IMR-90 (cell line): ENCODE results near the gene FAF2. TPM values are rescaled to one million over a fixed set of nuclear protein-coding genes. Genes with fewer than 3 reads are reported as not detected.

ENCODE experiments used
- ATAC-seq: fragments of 200-7000 bp; cut with Tn5 transposase; 2 replicates; pipeline ENCODE4 v1.9.1; 2020; ENCODE audit warnings: low read depth, mild to moderate bottlenecking, moderate library complexity
- BruUV-seq: library from RNA; stranded (reverse); fragments of 400-500 nt; replicated peaks from 2 replicates; lab custom pipeline; 2021; lab: Mats Ljungman, UMichigan
- CTCF ChIA-PET: fragments of 300-600 bp; formaldehyde crosslinking; extraction: SDS; loops from one replicate; lab custom pipeline; 2021; ENCODE audit warnings: antibody characterized with exemption; lab: Yijun Ruan, JAX
- POLR2A ChIA-PET: fragments of 300-600 bp; sonication (Branson Sonifier 250); formaldehyde crosslinking; loops from one replicate; lab custom pipeline; 2022; ENCODE audit warnings: antibody characterized with exemption; ENCODE audit not compliant: unreplicated experiment; lab: Charles Lee
- DNase-seq: peaks from one replicate; pipeline ENCODE4 v3.0.0; 2013
- H2AFZ ChIP-seq: replicated peaks from 2 replicates; pipeline ENCODE3; 2013; ENCODE audit warnings: low read length, mild to moderate bottlenecking; ENCODE audit not compliant: poor library complexity
- H2AK5ac ChIP-seq: 2 replicates; pipeline ENCODE4 v1.6.1; 2013; ENCODE audit warnings: low read depth, low read length, inconsistent platforms
- H2AK9ac ChIP-seq: replicated peaks from 2 replicates; pipeline ENCODE3; 2013; ENCODE audit warnings: mild to moderate bottlenecking, low read depth, low read length, moderate library complexity; ENCODE audit not compliant: poor library complexity
- H2BK120ac ChIP-seq: 2 replicates; pipeline ENCODE4 v1.6.1; 2013; ENCODE audit warnings: low read depth, low read length, inconsistent platforms
- H2BK15ac ChIP-seq: 3 replicates; pipeline ENCODE4 v1.6.1; 2013; ENCODE audit warnings: low read depth, low read length, inconsistent platforms
- H2BK20ac ChIP-seq: 2 replicates; pipeline ENCODE4 v1.6.1; 2013; ENCODE audit warnings: low read depth, mild to moderate bottlenecking, inconsistent platforms, low read length, moderate library complexity
- H2BK5ac ChIP-seq: 2 replicates; pipeline ENCODE4 v1.6.1; 2013; ENCODE audit warnings: mild to moderate bottlenecking, low read depth, low read length, inconsistent platforms; ENCODE audit not compliant: poor library complexity, severe bottlenecking
- H3K14ac ChIP-seq: replicated peaks from 2 replicates; pipeline ENCODE4 v1.6.1; 2013; ENCODE audit warnings: low read depth, low read length, inconsistent platforms
- H3K18ac ChIP-seq: 2 replicates; pipeline ENCODE4 v1.6.1; 2013; ENCODE audit warnings: low read depth, low read length, control low read depth
- H3K23ac ChIP-seq: 2 replicates; pipeline ENCODE4 v1.6.1; 2013; ENCODE audit warnings: low read depth, low read length, inconsistent platforms
- H3K27ac ChIP-seq: 2 replicates; pipeline ENCODE4 v1.5.1; 2013; ENCODE audit warnings: mild to moderate bottlenecking, control low read depth, low read length; ENCODE audit not compliant: insufficient read depth
- H3K27me3 ChIP-seq: 2 replicates; pipeline ENCODE4 v1.6.1; 2013; ENCODE audit warnings: low read length; ENCODE audit not compliant: control insufficient read depth, insufficient read depth
- H3K36me3 ChIP-seq: 2 replicates; pipeline ENCODE4 v1.6.1; 2013; ENCODE audit warnings: low read length, mixed read lengths; ENCODE audit not compliant: control insufficient read depth, insufficient read depth
- H3K4ac ChIP-seq: 2 replicates; pipeline ENCODE4 v1.6.1; 2013; ENCODE audit warnings: low read depth, low read length, inconsistent platforms
- H3K4me1 ChIP-seq: 2 replicates; pipeline ENCODE4 v1.6.1; 2013; ENCODE audit warnings: low read length, mixed read lengths; ENCODE audit not compliant: control insufficient read depth, insufficient read depth
- H3K4me2 ChIP-seq: 2 replicates; pipeline ENCODE4 v1.6.1; 2013; ENCODE audit warnings: low read depth, mild to moderate bottlenecking, control low read depth, low read length, moderate library complexity
- H3K4me3 ChIP-seq: 2 replicates; pipeline ENCODE4 v1.5.1; 2013; ENCODE audit warnings: low read depth, mild to moderate bottlenecking, control low read depth, low read length, moderate library complexity; ENCODE audit not compliant: insufficient read depth
- H3K56ac ChIP-seq: 2 replicates; pipeline ENCODE4 v1.6.1; 2013; ENCODE audit warnings: low read length, inconsistent platforms; ENCODE audit not compliant: insufficient read depth; ENCODE audit errors: extremely low read depth
- H3K79me1 ChIP-seq, 2 experiments: 2 replicates each; pipeline ENCODE4 v1.6.1; 2013; ENCODE audit warnings: low read length in 2 of 2, inconsistent platforms in 1 of 2, low read depth in 1 of 2
- H3K9ac ChIP-seq: 2 replicates; pipeline ENCODE4 v1.6.1; 2013; ENCODE audit warnings: low read depth, low read length, control low read depth
- H3K9me1 ChIP-seq: 2 replicates; pipeline ENCODE4 v1.6.1; 2013; ENCODE audit warnings: low read length, inconsistent platforms; ENCODE audit not compliant: insufficient read depth
- H3K9me3 ChIP-seq: 2 replicates; pipeline ENCODE4 v1.6.1; 2013; ENCODE audit warnings: low read length; ENCODE audit not compliant: control insufficient read depth, insufficient read depth
- H4K20me1 ChIP-seq: 2 replicates; pipeline ENCODE4 v1.6.1; 2013; ENCODE audit warnings: low read length, inconsistent platforms; ENCODE audit not compliant: insufficient read depth
- H4K5ac ChIP-seq: 2 replicates; pipeline ENCODE4 v1.6.1; 2013; ENCODE audit warnings: mild to moderate bottlenecking, low read depth, low read length, control low read depth
- H4K8ac ChIP-seq, 2 experiments: 2 replicates each; pipeline ENCODE4 v1.6.1; 2013; ENCODE audit warnings: low read depth in 2 of 2, low read length in 2 of 2, control low read depth in 1 of 2, inconsistent platforms in 1 of 2
- H4K91ac ChIP-seq: 2 replicates; pipeline ENCODE4 v1.6.1; 2013; ENCODE audit warnings: low read depth, low read length, inconsistent platforms; ENCODE audit not compliant: insufficient read depth
- BHLHE40 ChIP-seq: fragments of 150-350 bp; IDR thresholded peaks from 2 replicates; pipeline ENCODE4 v1.6.1; 2016; ENCODE audit warnings: mild to moderate bottlenecking, low read depth, low read length
- CEBPB ChIP-seq: IDR thresholded peaks from 2 replicates; pipeline ENCODE4 v1.6.1; 2012; ENCODE audit warnings: low read depth, low read length, improper control_type of control experiment
- CHD1 ChIP-seq: IDR thresholded peaks from 2 replicates; pipeline ENCODE4 v1.6.1; 2012; ENCODE audit warnings: low read depth, low read length, improper control_type of control experiment
- WGBS, 2 experiments: methylation state at CpG; one replicate each; pipeline versions ENCODE4 v1.1.5 to v1.1.7; 2013; ENCODE audit warnings: missing lambda C conversion rate in 2 of 2; ENCODE audit not compliant: insufficient read length in 1 of 2; ENCODE audit errors: extremely low coverage in 2 of 2; 5-methylcytosine and 5-hydroxymethylcytosine counted together
- dilution Hi-C: fragments of 300-500 bp; cut with HindIII; formaldehyde crosslinking; loops from one replicate; pipeline ENCODE4 v1.14.3; 2018; ENCODE audit warnings: low sequenced_read_pairs; ENCODE audit not compliant: unreplicated experiment
- in situ Hi-C: fragments of 300-500 bp; cut with MboI; formaldehyde crosslinking; loops from 3 replicates; pipeline ENCODE4 v1.14.3; 2019; ENCODE audit warnings: low sequenced_read_pairs, inconsistent platforms, mixed read lengths
- intact Hi-C: fragments of 100-400 bp; cut with micrococcal nuclease; formaldehyde crosslinking; loops from 2 replicates; pipeline ENCODE4 v1.10.0; 2022
- polyA plus RNA-seq, 3 experiments: library from polyadenylated mRNA; depleted of rRNA; stranded (reverse); fragments of >200 nt; gene quantifications; 2 replicates each; pipeline ENCODE4 v1.2.3, GENCODE V29; 2012; ENCODE audit warnings: low replicate concordance in 1 of 3
- total RNA-seq: library from RNA; depleted of rRNA; stranded (reverse); fragments of >200 nt; gene quantifications from 2 replicates; pipeline ENCODE4 v1.2.3, GENCODE V29; 2012

Gene FAF2
- total and polyA plus RNA-seq, 2 of the 4 experiments (the other 2 are of a cell fraction), result 32.9 to 47.0 TPM

DNA sequence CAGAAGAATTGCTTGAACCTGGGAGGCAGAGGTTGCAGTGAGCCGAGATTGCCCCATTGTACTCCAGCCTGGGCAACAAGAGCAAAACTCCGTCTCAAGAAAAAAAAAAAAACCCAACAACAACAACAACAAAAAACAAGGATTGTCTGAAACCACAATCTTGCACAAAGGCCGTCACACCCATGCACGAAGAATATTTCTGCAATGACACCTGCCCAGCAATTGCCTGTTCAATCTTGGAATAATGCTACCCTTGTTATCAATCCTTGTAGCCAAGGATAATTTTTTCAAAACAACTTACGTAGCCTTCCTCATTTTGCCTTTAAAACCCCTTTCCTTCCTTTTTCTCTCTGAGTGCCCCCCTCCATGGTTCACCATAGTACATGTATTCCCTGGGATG is 28.1 kb upstream of the FAF2 start:
- Histone ChIP-seq H3K4ac (no peak overlapping the region), H3K18ac (no peak overlapping the region), H3K4me3 (no peak overlapping the region), H3K56ac (no peak overlapping the region), H2AK5ac (no peak overlapping the region), H2BK20ac (no peak overlapping the region), H4K8ac (no peak overlapping the region), H2BK5ac (no peak overlapping the region), H3K36me3 (no peaks in the 10 kb centered on the region), H3K4me2 (no peak overlapping the region), H4K91ac (no peak overlapping the region), H2BK120ac (no peak overlapping the region), H3K27me3 (peaks cover 3% of the 10 kb centered on the region; the same call in 1 of the 2 replicates), H3K9me3 (no peaks in the 10 kb centered on the region; the same call in 1 of the 2 replicates), H3K79me1 (peaks cover 3 to 11% of the 10 kb centered on the region in 2 experiments; a peak in 3 of 4 replicates), H3K14ac (no peak overlapping the region), H3K27ac (no peak overlapping the region), H2BK15ac (no peak overlapping the region), H2AFZ (no peak overlapping the region), H3K9me1 (no peaks in the 10 kb centered on the region), H3K23ac (no peak overlapping the region), H3K9ac (no peak overlapping the region), H2AK9ac (no peak overlapping the region), H4K5ac (no peak overlapping the region), H4K20me1 (peaks cover 6% of the 10 kb centered on the region), H3K4me1 (peaks cover 7% of the 10 kb centered on the region)
- no peak for TF ChIP-seq CEBPB
- TF ChIP-seq BHLHE40, result no peak
- TF ChIP-seq CHD1, result no peak
- BruUV-seq, result no TSS peak
- ChIA-PET POLR2A (no interaction called here), CTCF (no interaction called here)
- intact Hi-C loops, result no loop called here
- ATAC-seq (no peak), DNase-seq (no peak)
- 81% methylated on average over 2 of the region's 5 CpGs; no CpG with 5 or more reads in 1 of the 2 experiments for WGBS, 2 experiments
- in situ Hi-C loops, result no loop called here
- dilution Hi-C loops, result no loop called here
